ENCODE data around the gene SHISAL2A. TPM values are rescaled to one million over a fixed set of nuclear protein-coding genes. Genes with fewer than 3 reads are reported as not detected.

Gene SHISAL2A
- total and polyA plus RNA-seq, 2 of the 4 experiments (the other 2 are of a cell fraction): not detected

DNA sequence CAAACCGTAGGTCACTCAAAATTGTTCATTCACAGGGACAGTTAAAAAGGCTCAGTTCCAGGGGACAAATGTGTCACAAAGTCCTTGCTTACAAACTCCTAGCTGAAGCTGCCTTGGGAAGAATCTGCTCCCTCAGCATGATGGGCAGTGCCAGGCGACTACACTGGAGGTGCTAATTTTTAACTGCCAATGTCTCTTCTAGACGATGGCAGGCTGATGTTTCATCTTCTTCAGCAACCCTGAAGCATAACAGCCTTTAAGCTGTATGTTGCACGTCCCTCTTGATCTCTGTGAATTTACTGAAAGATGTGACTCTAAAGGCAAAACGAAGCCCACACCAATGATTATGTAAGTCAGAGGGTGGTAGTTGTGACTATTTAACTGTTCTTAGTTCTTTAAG is 53.9 kb downstream of the SHISAL2A start:
- Histone ChIP-seq H3K27me3 (ENCODE audit: control insufficient read depth, insufficient read depth, low read length) (no peaks in the 10 kb centered on the region), H3K4me2 (ENCODE audit: low read depth, low read length) (no peak overlapping the region), H4K91ac (ENCODE audit: insufficient read depth, low read depth, low read length) (no peak overlapping the region), H3K56ac (ENCODE audit: extremely low read depth, insufficient read depth, low read length) (no peak overlapping the region), H3K9me1 (ENCODE audit: insufficient read depth, low read length) (no peaks in the 10 kb centered on the region), H2BK5ac (ENCODE audit: low read depth, low read length, poor library complexity, severe bottlenecking) (no peak overlapping the region), H3K4me3 (ENCODE audit: insufficient read depth, low read depth, low read length) (no peak overlapping the region), H2BK120ac (ENCODE audit: low read depth, low read length) (no peak overlapping the region), H2BK15ac (ENCODE audit: low read depth, low read length) (no peak overlapping the region), H3K79me1 (ENCODE audit: low read depth in 1 of 2, low read length in 2 of 2) (peaks cover 0 to 8% of the 10 kb centered on the region in 2 experiments; a peak in 3 of 4 replicates), H3K9ac (ENCODE audit: low read depth, low read length) (no peak overlapping the region), H3K18ac (ENCODE audit: low read depth, low read length) (no peak overlapping the region), H4K20me1 (ENCODE audit: insufficient read depth, low read length) (no peaks in the 10 kb centered on the region), H3K4ac (ENCODE audit: low read depth, low read length) (no peak overlapping the region), H3K36me3 (ENCODE audit: control insufficient read depth, insufficient read depth, low read length) (peaks cover 14% of the 10 kb centered on the region), H4K5ac (ENCODE audit: low read depth, low read length) (no peak overlapping the region), H3K9me3 (ENCODE audit: control insufficient read depth, insufficient read depth, low read length) (no peaks in the 10 kb centered on the region), H3K23ac (ENCODE audit: low read depth, low read length) (no peak overlapping the region), H3K4me1 (ENCODE audit: control insufficient read depth, insufficient read depth, low read length) (no peaks in the 10 kb centered on the region), H3K14ac (replicated peaks; ENCODE audit: low read depth, low read length) (no peak overlapping the region), H4K8ac (ENCODE audit: low read depth in 2 of 2, low read length in 2 of 2) (no peak overlapping the region), H2AK5ac (ENCODE audit: low read depth, low read length) (no peak overlapping the region), H2AK9ac (replicated peaks; ENCODE audit: low read depth, low read length, poor library complexity) (no peak overlapping the region), H2BK20ac (ENCODE audit: low read depth, low read length) (no peak overlapping the region), H3K27ac (ENCODE audit: insufficient read depth, low read length) (no peak overlapping the region), H2AFZ (replicated peaks; ENCODE audit: low read length, poor library complexity) (no peak overlapping the region)
- BruUV-seq (replicated peaks): no TSS peak
- TF ChIP-seq RCOR1 (IDR thresholded peaks at IDR 0.05; ENCODE audit: insufficient replicate concordance, low read length): no peak
- TF ChIP-seq MAZ (IDR thresholded peaks at IDR 0.05; ENCODE audit: borderline replicate concordance, low read depth, low read length): no peak
- TF ChIP-seq CTCF (conservative IDR thresholded peaks at IDR 0.05; ENCODE audit: low read depth, low read length): no peak
- no peak for TF ChIP-seq CEBPB (IDR thresholded peaks at IDR 0.05; ENCODE audit: low read depth, low read length)
- TF ChIP-seq FOS (IDR thresholded peaks at IDR 0.05; ENCODE audit: low read depth, low read length): no peak
- no peak for TF ChIP-seq ELK1 (IDR thresholded peaks at IDR 0.05; ENCODE audit: borderline replicate concordance, low read depth, low read length)
- no peak for TF ChIP-seq MXI1 (IDR thresholded peaks at IDR 0.05; ENCODE audit: borderline replicate concordance, low read depth, low read length)
- TF ChIP-seq POLR2A (IDR thresholded peaks at IDR 0.05; ENCODE audit: low read depth, low read length): no peak
- TF ChIP-seq RAD21 (IDR thresholded peaks at IDR 0.05; ENCODE audit: low read length): no peak
- no peak for TF ChIP-seq SMC3 (IDR thresholded peaks at IDR 0.05; ENCODE audit: low read depth, low read length)
- DNase-seq (no peak), ATAC-seq (ENCODE audit: low read depth) (no peak)
- dilution Hi-C loops (cut with HindIII; ENCODE audit: low sequenced_read_pairs, unreplicated experiment) (no loop called here), in situ Hi-C loops (cut with MboI; ENCODE audit: low sequenced_read_pairs) (loop anchor here (10.0 kb wide), 1 partner anchor 282 kb away; the partner anchor contains the start of genes ORC1 and PRPF38A), intact Hi-C loops (cut with micrococcal nuclease) (loop anchor here (1.0 to 5.0 kb wide), 5 partner anchors 135 to 560 kb away; partner anchors contain the start of genes CC2D1B, ORC1 and PRPF38A)
- ChIA-PET CTCF (interaction anchor here (0.6 to 1.7 kb wide), 7 partner anchors 10 to 356 kb away, joined by 3 to 4 read pairs (median 3); no protein-coding TSS in a partner anchor), POLR2A (ENCODE audit: unreplicated experiment) (no interaction called here)
- WGBS, 2 experiments (ENCODE audit: extremely low coverage in 2 of 2, insufficient read length in 1 of 2): 100% methylated on average over 1 of the region's 5 CpGs; no CpG with 5 or more reads in 1 of the 2 experiments
